C4-2B (cell line): Measurements from ENCODE around the gene TMEM9.

Experiments
- CTCF ChIP-seq: fragments of 450-650 bp; conservative IDR thresholded peaks from 2 replicates; pipeline ENCODE4 v1.5.1; 2017; ENCODE audit warnings: mild to moderate bottlenecking
- ZFX ChIP-seq: fragments of 450-650 bp; IDR thresholded peaks from 2 replicates; pipeline ENCODE4 v1.6.1; 2017

GRCh38 chr1:201112926-201113325, 41.3 kb downstream of the TMEM9 start:
- TF ChIP-seq CTCF (no peak), ZFX (no peak)
